ENCODE measurements around the gene WWTR1. TPM values are rescaled to one million over a fixed set of nuclear protein-coding genes. Genes with fewer than 3 reads are reported as not detected.

WWTR1 gene
- total RNA-seq, 1 experiment from 2014 or later = 24.4 TPM

DNA sequence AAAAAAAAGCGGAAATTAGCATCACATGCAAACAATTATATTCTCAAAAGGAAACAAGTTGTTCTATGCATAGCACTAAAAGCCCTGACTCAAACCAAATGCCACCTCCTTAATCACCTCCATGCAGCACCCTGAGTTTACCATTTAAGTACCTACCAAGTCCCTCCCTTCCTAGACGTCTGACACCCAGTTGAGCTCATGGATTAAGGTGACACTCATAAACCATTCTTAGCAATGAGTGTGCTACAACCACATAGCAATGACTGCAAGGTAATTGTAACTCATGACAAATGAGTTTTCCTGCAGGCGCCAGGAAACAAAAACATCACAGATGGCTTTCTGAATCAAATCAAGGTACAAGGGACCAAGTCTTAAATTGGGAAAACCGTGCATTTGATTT lies 32.0 kb downstream of the WWTR1 start:
- H4K5ac ChIP-seq (ENCODE audit: insufficient read length, low read depth, low read length) = no peak overlapping the region
- no peak overlapping the region for H2AFZ ChIP-seq (ENCODE audit: low read length)
- peaks cover 3% of the 10 kb centered on the region for H3K79me1 ChIP-seq (ENCODE audit: insufficient read depth, low read depth, low read length, poor library complexity, severe bottlenecking)
- Mint-ChIP-seq H3K36me3 (ENCODE audit: insufficient read depth in 1 of 3, low read depth in 3 of 3) (peaks cover 0 to 7% (median 0%) of the 10 kb centered on the region in 3 experiments; a peak in 2 of 7 replicates), H3K27ac (peak overlapping the region in 2 of 3 experiments; percentile 11 to 40; a peak in 3 of 7 replicates), H3K9me3 (no peaks in the 10 kb centered on the region), H3K4me1 (peaks cover 25 to 29% of the 10 kb centered on the region in 2 experiments), H3K27me3 (ENCODE audit: low read depth) (no peaks in the 10 kb centered on the region), H3K4me3 (no peak overlapping the region)
- no peaks in the 10 kb centered on the region for H3K23me2 ChIP-seq (ENCODE audit: insufficient read length, low read depth, low read length, poor library complexity, severe bottlenecking)
- H3K56ac ChIP-seq (ENCODE audit: insufficient read length, low read depth, low read length) = no peak overlapping the region
- no peak overlapping the region for H2BK15ac ChIP-seq (ENCODE audit: low read depth, low read length)
- no peak overlapping the region for H3K23ac ChIP-seq (ENCODE audit: insufficient read length, low read depth, low read length)
- no peaks in the 10 kb centered on the region for H3K27me3 ChIP-seq (ENCODE audit: insufficient read depth, low read length)
- no peaks in the 10 kb centered on the region; the same call in 1 of the 2 replicates for H3K4me1 ChIP-seq (ENCODE audit: insufficient read depth, low read length)
- WGBS (ENCODE audit: extremely low coverage, insufficient read length, low lambda C conversion rate) = no CpG with 5 or more reads among the region's 4 CpGs
- H3K4me2 ChIP-seq (ENCODE audit: insufficient read depth, insufficient read length, low read length) = no peak overlapping the region
- H3K79me2 ChIP-seq (ENCODE audit: insufficient read depth, low read length) = peaks cover 10% of the 10 kb centered on the region; the same call in 1 of the 2 replicates
- H3K4ac ChIP-seq (ENCODE audit: low read depth, low read length) = no peak overlapping the region
- no peak overlapping the region for H2BK12ac ChIP-seq (ENCODE audit: insufficient read length, low read depth, low read length)
- no peak overlapping the region for H4K8ac ChIP-seq (replicated peaks; ENCODE audit: insufficient read length, low read depth, low read length)
- no peak overlapping the region for H2AK5ac ChIP-seq (ENCODE audit: insufficient read length, low read length)
- no peak overlapping the region for H3K9ac ChIP-seq (ENCODE audit: extremely low read depth, insufficient read length, low read length)
- TF ChIP-seq CTCF (conservative IDR thresholded peaks at IDR 0.05) = no peak
- no peak overlapping the region for H2BK120ac ChIP-seq (ENCODE audit: low read depth, low read length, poor library complexity, severe bottlenecking)
- no peak for DNase-seq
- no peak overlapping the region for H3K18ac ChIP-seq (ENCODE audit: insufficient read length, low read depth, low read length)
- H4K20me1 ChIP-seq (ENCODE audit: control insufficient read depth, insufficient read depth, insufficient read length) = no peaks in the 10 kb centered on the region
- no peaks in the 10 kb centered on the region for H3K9me3 ChIP-seq (ENCODE audit: control insufficient read depth, low read depth, low read length)
- no peak overlapping the region for H3K14ac ChIP-seq (ENCODE audit: insufficient read depth, low read length)
- H3T11ph ChIP-seq (ENCODE audit: low read length) = no peak overlapping the region
- H3K27ac ChIP-seq (ENCODE audit: insufficient read length, low read depth, low read length) = no peak overlapping the region
- no peak overlapping the region for H2BK5ac ChIP-seq (ENCODE audit: insufficient read length, low read length)
- no peak overlapping the region for H4K91ac ChIP-seq (ENCODE audit: insufficient read length, low read depth, low read length)
- H2BK20ac ChIP-seq (ENCODE audit: low read depth, low read length, poor library complexity, severe bottlenecking) = no peak overlapping the region
